ENCODE measurements around the gene HBA1.
"Not testable (repeated sequence)": the region's sequence is repeated elsewhere in the genome, so short reads cannot be mapped to it uniquely, and the experiment has no call there.

Gene HBA1

DNA sequence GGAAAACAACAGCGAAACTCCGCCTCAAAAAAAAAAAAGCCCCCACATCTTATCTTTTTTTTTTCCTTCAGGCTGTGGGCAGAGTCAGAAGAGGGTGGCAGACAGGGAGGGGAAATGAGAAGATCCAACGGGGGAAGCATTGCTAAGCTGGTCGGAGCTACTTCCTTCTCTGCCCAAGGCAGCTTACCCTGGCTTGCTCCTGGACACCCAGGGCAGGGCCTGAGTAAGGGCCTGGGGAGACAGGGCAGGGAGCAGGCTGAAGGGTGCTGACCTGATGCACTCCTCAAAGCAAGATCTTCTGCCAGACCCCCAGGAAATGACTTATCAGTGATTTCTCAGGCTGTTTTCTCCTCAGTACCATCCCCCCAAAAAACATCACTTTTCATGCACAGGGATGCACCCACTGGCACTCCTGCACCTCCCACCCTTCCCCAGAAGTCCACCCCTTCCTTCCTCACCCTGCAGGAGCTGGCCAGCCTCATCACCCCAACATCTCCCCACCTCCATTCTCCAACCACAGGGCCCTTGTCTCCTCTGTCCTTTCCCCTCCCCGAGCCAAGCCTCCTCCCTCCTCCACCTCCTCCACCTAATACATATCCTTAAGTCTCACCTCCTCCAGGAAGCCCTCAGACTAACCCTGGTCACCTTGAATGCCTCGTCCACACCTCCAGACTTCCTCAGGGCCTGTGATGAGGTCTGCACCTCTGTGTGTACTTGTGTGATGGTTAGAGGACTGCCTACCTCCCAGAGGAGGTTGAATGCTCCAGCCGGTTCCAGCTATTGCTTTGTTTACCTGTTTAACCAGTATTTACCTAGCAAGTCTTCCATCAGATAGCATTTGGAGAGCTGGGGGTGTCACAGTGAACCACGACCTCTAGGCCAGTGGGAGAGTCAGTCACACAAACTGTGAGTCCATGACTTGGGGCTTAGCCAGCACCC is 1.2 kb upstream of the HBA1 start:
- no peak for DNase-seq (ENCODE audit: low read depth)

DNA sequence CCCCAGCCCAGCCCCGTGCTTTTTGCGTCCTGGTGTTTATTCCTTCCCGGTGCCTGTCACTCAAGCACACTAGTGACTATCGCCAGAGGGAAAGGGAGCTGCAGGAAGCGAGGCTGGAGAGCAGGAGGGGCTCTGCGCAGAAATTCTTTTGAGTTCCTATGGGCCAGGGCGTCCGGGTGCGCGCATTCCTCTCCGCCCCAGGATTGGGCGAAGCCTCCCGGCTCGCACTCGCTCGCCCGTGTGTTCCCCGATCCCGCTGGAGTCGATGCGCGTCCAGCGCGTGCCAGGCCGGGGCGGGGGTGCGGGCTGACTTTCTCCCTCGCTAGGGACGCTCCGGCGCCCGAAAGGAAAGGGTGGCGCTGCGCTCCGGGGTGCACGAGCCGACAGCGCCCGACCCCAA is 474 bp upstream of the HBA1 start:
- not testable (repeated sequence) for DNase-seq (ENCODE audit: low read depth)

DNA sequence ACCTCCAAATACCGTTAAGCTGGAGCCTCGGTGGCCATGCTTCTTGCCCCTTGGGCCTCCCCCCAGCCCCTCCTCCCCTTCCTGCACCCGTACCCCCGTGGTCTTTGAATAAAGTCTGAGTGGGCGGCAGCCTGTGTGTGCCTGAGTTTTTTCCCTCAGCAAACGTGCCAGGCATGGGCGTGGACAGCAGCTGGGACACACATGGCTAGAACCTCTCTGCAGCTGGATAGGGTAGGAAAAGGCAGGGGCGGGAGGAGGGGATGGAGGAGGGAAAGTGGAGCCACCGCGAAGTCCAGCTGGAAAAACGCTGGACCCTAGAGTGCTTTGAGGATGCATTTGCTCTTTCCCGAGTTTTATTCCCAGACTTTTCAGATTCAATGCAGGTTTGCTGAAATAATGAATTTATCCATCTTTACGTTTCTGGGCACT is 928 bp downstream of the HBA1 start:
- no peak for DNase-seq (ENCODE audit: low read depth)

DNA sequence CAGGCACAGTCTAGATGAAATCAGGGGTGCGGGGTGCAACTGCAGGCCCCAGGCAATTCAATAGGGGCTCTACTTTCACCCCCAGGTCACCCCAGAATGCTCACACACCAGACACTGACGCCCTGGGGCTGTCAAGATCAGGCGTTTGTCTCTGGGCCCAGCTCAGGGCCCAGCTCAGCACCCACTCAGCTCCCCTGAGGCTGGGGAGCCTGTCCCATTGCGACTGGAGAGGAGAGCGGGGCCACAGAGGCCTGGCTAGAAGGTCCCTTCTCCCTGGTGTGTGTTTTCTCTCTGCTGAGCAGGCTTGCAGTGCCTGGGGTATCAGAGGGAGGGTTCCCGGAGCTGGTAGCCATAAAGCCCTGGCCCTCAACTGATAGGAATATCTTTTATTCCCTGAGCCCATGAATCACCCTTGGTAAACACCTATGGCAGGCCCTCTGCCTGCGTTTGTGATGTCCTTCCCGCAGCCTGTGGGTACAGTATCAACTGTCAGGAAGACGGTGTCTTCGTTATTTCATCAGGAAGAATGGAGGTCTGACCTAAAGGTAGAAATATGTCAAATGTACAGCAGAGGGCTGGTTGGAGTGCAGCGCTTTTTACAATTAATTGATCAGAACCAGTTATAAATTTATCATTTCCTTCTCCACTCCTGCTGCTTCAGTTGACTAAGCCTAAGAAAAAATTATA is 1.6 kb downstream of the HBA1 start:
- DNase-seq (ENCODE audit: low read depth): no peak

DNA sequence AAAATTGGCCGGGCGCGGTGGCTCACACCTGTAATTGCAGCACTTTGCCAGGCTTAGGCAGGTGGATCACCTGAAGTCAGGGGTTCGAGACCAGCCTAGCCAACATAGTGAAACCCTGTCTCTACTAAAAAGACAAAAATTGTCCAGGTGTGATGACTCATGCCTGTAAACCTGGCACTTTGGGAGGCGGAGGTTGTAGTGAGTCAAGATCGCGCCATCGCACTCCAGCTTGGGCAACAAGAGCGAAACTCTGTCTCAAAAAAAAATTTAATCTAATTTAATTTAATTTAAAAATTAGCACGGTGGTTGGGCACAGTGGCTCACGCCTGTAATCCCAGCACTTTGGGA is 2.2 kb downstream of the HBA1 start:
- no peak for DNase-seq (ENCODE audit: low read depth)

DNA sequence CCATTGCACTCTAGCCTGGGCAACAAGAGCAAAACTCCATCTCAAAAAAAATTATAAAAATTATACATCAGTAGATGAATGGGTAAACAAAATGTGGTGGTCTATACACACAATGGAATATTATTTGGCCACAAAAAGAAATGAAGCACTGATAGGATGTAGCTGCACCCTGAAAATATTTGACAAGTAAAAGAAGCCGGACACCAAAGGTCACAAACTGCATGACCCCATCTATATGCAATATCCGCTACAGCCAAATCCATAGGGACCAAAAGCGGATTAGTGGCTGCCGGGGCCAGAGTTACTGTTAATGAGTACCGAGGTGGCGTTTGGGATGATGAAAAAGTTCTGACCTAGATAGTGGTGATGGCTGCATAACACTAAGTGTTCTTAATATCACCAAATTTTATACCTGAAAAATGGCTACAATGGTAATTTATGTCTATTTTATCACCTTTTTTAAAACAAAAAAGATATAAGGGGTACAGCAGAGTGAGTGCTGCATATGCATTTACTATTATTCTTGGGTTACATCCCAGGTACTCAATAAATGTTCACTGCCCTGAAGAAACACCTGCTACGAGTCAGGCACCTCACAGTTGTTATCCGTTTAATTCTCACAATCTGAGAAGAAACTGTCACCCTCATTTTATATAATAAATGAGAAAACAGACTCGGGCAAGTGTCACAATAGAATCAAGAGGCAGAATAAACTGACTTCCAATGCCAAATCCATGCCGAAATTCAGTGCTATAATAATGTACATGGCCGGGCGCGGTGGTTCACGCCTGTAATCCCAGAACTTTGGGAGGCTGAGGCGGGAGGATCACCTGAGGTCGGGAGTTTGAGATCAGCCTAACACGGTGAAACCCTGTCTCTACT is 3.0 kb downstream of the HBA1 start:
- DNase-seq (ENCODE audit: low read depth): no peak

DNA sequence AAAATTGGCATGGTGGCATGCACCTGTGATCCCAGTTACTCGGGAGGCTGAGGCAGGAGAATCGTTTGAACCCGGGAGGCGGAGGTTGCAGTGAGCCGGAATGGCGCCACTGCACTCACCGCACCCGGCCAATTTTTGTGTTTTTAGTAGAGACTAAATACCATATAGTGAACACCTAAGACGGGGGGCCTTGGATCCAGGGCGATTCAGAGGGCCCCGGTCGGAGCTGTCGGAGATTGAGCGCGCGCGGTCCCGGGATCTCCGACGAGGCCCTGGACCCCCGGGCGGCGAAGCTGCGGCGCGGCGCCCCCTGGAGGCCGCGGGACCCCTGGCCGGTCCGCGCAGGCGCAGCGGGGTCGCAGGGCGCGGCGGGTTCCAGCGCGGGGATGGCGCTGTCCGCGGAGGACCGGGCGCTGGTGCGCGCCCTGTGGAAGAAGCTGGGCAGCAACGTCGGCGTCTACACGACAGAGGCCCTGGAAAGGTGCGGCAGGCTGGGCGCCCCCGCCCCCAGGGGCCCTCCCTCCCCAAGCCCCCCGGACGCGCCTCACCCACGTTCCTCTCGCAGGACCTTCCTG is 3.7 kb downstream of the HBA1 start, which contains the start of gene HBQ1:
HBQ1 (plus strand) TSS at position 359 of the 575 bp plus-strand sequence; CDS start at position 387, 28 bp downstream.
- DNase-seq (ENCODE audit: low read depth): peak; percentile 9

DNA sequence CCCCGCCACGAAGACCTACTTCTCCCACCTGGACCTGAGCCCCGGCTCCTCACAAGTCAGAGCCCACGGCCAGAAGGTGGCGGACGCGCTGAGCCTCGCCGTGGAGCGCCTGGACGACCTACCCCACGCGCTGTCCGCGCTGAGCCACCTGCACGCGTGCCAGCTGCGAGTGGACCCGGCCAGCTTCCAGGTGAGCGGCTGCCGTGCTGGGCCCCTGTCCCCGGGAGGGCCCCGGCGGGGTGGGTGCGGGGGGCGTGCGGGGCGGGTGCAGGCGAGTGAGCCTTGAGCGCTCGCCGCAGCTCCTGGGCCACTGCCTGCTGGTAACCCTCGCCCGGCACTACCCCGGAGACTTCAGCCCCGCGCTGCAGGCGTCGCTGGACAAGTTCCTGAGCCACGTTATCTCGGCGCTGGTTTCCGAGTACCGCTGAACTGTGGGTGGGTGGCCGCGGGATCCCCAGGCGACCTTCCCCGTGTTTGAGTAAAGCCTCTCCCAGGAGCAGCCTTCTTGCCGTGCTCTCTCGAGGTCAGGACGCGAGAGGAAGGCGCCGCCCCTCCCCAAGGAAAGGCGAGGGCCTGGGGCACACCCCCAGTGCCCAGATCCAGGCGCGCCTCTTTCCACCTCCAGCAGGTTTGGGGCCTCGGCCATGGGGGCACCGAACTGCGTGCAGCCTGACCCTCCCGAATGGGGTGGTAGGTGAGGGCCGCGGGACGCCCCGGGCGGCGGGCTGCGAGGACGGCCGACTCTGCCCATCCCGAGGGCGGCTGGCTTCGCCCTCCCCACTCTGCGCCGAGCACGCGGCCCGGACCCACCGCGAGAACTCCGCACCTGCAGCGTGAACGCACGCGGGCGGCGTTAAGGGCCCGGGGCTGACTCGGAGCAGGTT is 4.4 kb downstream of the HBA1 start:
- peak; percentile 74 for DNase-seq (ENCODE audit: low read depth)

DNA sequence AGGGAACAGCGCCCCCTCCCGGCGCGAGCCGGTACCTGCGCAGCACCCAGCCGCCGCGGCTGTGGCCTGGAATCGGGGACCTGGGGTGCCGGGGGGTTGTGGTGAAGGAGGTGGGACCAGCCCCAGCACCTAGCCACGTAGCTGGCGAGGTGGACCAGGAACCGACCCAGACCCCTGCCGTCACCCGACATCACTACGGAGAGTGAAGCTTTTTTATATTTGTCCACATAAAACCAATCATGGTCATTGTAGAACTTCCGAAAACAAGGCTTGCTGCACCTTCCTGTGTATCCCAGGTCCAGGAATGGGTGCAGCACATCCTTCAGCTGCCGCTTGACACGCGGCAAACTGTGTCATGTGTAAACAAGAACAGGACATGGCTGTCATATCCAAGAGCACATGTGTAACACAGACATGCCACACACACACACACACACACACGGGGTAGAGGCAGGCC is 5.1 kb downstream of the HBA1 start:
- no peak for DNase-seq (ENCODE audit: low read depth)

DNA sequence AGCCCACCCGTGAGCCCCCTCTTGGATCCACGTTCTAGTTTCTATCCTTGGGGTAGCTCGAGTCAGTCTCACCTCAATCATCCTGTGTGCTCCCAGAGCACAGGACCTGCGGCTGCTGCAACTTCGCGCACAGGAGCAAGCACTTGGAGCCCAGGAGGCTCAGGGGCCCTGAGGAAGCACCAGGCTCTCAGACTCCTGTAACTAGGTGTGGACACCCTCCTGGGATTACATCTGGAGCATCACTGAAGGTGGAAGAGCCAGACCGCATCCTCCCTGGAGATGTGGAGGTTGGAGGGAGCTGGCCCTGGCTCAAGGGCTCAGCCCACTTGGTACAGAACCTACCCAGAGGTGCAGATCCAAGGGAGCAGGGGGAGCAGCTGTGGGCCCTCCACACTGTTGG is 6.5 kb downstream of the HBA1 start:
- DNase-seq (ENCODE audit: low read depth): no peak

DNA sequence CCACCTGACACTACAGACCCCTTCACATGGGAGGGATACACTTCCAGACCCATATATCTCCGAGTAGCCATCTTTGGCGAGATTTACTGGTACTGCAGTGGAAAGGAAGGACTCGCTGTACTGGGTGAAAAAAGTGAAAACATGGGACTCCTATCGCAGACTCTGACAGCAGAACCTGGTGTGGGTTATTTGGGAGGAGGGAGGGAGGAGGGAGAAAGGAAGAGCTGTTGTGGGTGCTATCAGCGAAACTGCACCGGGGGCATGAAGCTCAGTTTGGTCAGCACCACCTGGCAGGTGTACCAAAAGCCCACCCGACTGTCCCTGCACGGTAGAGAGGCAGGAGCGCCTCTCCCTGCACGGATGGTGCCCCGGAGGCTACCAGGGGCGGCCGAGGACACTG is 8.7 kb downstream of the HBA1 start:
- no peak for DNase-seq (ENCODE audit: low read depth)

DNA sequence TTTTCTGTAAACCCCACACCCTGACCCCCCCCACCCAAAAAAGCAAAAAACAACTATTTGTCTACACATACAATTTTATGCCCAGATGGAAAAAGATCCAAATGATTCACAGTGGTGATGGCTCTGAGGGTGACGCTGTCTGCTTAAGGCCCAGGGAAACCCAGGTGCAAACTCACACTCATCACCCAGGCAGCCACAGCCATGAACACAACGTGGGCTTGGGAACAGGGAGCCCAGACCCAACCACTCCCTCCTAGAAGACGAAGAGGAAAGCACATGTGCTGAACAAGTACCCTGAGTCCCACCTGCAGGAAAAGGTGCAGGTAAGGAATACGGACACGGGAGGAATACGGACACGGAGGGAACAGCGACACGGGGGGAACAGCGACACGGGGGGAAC is 9.2 kb downstream of the HBA1 start:
- no peak for DNase-seq (ENCODE audit: low read depth)

DNA sequence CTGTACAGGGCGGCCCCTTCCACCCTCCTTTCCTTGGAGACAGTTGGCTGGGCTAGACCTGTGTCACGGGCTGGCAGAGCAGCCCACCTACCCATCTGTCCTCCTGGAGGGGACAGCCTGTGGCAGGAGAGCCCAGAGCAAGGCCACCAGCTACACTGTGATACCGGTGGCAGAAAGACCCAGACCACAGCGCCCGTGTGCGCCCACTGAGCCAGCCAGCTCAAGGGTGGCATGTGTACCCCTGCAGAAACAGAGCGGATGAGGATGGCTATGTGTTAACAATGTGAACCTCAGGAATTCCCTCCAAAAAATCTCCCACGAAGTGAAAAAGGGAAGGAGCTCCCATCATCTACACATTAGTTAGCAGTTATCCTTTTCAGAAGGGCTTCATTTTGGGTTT is 10.8 kb downstream of the HBA1 start:
- DNase-seq (ENCODE audit: low read depth): no peak

DNA sequence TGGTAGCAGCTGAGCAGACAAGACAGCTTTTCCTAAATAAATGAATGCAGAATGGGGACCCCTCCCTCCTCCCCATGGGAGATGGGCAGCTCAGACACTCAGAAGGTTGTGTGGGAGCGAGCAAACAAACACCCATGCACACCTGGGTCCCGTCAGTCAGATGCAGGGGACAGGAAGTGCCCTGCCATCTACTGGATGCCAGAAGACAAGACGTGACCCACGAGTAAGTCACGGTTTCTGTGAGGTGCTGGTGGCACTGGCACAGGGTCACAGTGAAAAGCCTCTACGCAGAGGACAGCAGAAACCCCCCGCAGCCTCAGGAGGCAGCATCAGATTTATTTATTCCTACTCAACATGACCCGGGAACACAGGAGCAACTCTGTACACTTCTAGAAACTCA is 12.2 kb downstream of the HBA1 start:
- DNase-seq (ENCODE audit: low read depth): no peak

DNA sequence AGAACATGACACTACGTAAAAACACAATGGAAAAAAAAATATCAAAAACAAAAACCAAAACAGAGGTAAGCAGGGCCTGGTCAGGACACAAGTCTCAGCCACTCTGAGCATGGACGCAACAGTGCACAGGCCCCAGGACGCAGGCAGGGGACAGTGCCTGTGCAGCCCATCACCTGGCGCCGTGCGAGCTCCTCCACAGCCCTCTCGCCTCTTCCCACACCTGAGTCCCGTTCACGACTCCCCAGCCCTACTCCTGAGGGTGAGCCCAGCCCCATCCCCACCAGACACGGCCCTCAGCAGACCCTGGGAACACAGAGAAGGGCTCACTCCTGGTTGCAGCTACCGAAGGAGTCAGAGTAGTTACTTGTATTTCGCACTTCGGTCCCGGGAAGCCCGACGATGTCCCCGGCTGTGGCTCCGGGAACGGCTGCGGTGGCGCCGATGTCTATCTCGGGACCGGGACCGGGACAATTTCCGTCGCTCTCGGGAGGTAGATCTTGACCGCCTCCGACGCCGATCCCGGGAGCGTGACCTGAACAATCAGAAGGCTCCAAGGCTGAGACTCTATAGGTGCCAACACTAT is 13.2 kb downstream of the HBA1 start:
- no peak for DNase-seq (ENCODE audit: low read depth)

DNA sequence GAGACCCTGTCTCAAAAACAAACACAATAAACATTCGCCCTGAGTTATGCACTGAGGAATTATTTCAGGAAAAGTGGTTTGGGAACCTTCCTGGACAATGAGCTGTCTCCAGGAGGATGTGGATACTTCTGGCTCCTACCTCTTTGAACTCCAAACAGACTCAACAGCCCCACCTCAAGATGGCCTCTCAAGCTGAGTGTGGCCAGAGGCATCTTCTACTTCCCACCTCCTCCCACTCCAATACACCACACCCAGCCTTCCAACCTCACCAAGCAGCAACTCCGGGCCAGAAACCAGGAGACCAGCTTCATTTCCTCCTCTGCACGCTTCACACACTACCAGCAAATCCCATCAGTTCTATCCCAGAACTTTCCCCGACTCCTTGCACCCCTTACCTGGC is 15.4 kb downstream of the HBA1 start:
- DNase-seq (ENCODE audit: low read depth): no peak

DNA sequence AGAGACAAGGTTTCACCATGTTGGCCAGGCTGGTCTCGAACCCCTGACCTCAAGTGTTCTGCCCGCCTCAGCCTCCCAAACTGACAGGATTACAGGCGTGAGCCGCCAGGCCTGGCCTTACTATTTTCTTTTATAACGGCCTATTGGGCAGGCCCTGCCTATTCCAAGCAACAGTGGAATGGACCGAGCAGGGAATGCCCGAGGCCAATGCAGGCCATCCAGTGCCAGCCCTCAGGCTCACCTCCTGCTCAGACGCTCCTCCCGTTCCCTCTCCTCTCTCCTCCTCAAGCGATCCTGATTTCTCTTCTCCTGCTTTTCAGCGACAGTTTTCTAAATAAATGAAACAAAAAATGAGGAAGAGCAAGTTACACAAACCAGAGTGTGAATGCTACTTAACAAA is 16.2 kb downstream of the HBA1 start:
- DNase-seq (ENCODE audit: low read depth): no peak

DNA sequence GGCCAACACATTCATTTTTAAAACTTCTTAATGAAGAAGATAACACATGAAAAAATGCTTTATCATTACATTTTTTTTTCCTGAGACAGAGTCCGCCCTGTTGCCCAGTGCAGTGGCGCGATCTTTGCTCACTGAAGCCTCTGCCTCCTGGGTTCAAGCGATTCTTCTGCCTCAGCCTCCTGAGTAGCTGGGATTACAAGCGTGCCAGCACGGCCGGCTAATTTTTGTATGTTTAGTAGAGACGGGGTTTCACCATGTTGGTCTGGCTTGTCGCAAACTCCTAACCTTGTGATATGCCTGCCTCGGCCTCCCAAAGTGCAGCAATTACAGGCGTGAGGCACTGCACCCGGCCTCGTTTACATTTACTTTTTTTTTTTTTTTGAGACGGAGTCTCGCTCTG is 17.0 kb downstream of the HBA1 start:
- DNase-seq (ENCODE audit: low read depth): no peak

DNA sequence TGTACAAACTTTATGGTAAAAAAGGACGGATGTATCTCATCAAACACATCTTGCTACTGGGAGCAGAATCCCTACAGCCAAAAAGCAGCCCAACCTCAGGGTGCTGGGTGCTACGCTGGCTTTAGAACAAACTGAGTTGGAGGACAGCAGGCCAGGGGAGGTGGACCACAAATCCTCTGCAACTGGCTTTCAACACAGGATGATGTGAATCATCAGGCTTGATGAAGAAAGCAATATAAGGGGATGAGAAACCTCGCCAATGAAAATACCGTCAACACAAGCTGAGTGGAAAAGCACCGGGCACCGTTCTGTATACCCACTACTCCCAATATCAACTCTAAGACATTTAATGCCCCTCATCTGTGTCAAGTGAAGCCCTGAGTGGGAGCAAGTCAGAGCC is 18.0 kb downstream of the HBA1 start:
- DNase-seq (ENCODE audit: low read depth): no peak

DNA sequence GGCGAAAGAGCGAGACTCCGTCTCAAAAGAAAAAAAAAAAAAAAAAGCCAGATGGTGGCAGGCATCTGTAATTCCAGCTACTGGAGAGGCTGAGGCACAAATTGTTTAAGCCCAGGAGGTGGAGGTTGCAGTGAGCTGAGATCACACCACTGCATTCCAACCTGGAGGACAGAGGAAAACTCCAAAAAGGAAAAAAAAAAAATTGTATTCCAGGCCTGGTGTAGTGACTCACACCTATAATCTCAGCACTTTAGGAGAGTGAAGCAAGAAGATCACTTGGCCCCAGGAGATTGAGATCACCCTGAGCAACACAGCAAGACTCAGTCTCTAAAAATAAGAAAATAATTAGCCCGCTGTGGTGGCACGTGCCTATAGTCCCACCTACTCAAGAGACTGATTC is 23.9 kb downstream of the HBA1 start:
- DNase-seq (ENCODE audit: low read depth): no peak

DNA sequence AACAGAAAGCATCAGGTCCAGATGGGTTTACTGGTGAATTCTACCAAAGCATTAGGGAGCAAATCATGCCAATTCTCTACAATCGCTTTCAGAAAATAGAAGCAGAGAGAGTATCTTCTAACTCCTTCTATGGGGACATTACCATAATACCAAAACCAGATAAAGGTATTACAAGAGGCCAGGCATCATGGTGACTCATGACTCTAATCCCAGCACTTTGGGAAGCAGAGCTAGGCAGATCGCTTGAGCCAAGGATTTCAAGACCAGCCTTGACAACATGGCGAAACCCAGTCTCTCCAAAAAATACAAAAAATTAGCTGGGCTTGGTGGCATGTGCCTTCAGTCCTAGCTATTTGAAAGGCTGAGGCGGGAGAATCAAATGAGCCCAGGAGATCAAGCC is 26.8 kb downstream of the HBA1 start:
- no peak for DNase-seq (ENCODE audit: low read depth)

All from activated gamma-delta T cell treated with anti-CD3 and anti-CD28 coated beads, Interleukin-2, amount 50 U/mL, for 16 hours (primary cell).